Upper lobe of right lung (tissue), 1 donor: ENCODE results near the gene INPP4B. TPM values are rescaled to one million over a fixed set of nuclear protein-coding genes. Genes with fewer than 3 reads are reported as not detected.
A peak's percentile ranks its signal among the peaks of the same experiment; 100 is the strongest.

Experiments used
- ATAC-seq: fragments of 200-7000 bp; cut with Tn5 transposase; one replicate; pipeline ENCODE4 v1.9.1; 2020; ENCODE audit warnings: mild to moderate bottlenecking, moderate library complexity
- DNase-seq: peaks from one replicate; pipeline ENCODE4 v3.0.0-alpha.2; 2020
- H3K27ac ChIP-seq: fragments of 200-600 bp; one replicate; pipeline ENCODE4 v1.8.0; 2022
- H3K27me3 ChIP-seq: fragments of 200-600 bp; one replicate; pipeline ENCODE4 v1.8.0; 2022; ENCODE audit warnings: mild to moderate bottlenecking
- H3K36me3 ChIP-seq: fragments of 200-600 bp; one replicate; pipeline ENCODE4 v1.8.0; 2022
- H3K4me1 ChIP-seq: fragments of 200-600 bp; one replicate; pipeline ENCODE4 v1.8.0; 2022
- H3K4me3 ChIP-seq: fragments of 200-600 bp; one replicate; pipeline ENCODE4 v1.8.0; 2022; ENCODE audit warnings: mild to moderate bottlenecking
- H3K9me3 ChIP-seq: fragments of 200-600 bp; one replicate; pipeline ENCODE4 v1.8.0; 2022
- CTCF ChIP-seq: fragments of 200-600 bp; IDR thresholded peaks from one replicate; pipeline ENCODE4 v1.8.0; 2022; ENCODE audit warnings: antibody characterized with exemption
- intact Hi-C: fragments of 100-400 bp; cut with DNase I; formaldehyde crosslinking; loops from one replicate; pipeline ENCODE4 v1.11.0; 2022
- total RNA-seq: library from RNA; stranded (reverse); fragmentation: NEBNext Ultra II Directional; extraction: Animal tissue kit (Norgen Biotek cat#: 25700); gene quantifications from one replicate; pipeline ENCODE4 v1.2.1, GENCODE V29; 2021
- donor health status: DM: no; HTN: yes; CAD: no; lungs with severe emphysema.

The INPP4B gene
- total RNA-seq, 1 donor from 2014 or later = 20.7 TPM

- H3K4me1 ChIP-seq = no peaks in the 10 kb centered on the region
- intact Hi-C loops = no loop called here
- H3K27me3 ChIP-seq = no peaks in the 10 kb centered on the region
- no peak for TF ChIP-seq CTCF
- H3K9me3 ChIP-seq = no peaks in the 10 kb centered on the region
- no peaks in the 10 kb centered on the region for H3K36me3 ChIP-seq
- DNase-seq = no peak
- no peak for ATAC-seq
- no peak overlapping the region for H3K27ac ChIP-seq
- no peak overlapping the region for H3K4me3 ChIP-seq
Measured at GRCh38 chr4:142475663-142476062, 370.4 kb downstream of the INPP4B start.

- Histone ChIP-seq H3K9me3 (no peaks in the 10 kb centered on the region), H3K36me3 (no peaks in the 10 kb centered on the region), H3K27ac (no peak overlapping the region), H3K4me3 (no peak overlapping the region), H3K27me3 (no peaks in the 10 kb centered on the region), H3K4me1 (no peaks in the 10 kb centered on the region)
- DNase-seq = no peak
- no peak for ATAC-seq
- intact Hi-C loops = no loop called here
- no peak for TF ChIP-seq CTCF
Measured at GRCh38 chr4:142474398-142475087, 371.6 kb downstream of the INPP4B start.

- ATAC-seq = peak; percentile 13
- no peak for TF ChIP-seq CTCF
- no peaks in the 10 kb centered on the region for H3K4me1 ChIP-seq
- H3K4me3 ChIP-seq = no peak overlapping the region
- H3K27ac ChIP-seq = no peak overlapping the region
- no peaks in the 10 kb centered on the region for H3K36me3 ChIP-seq
- intact Hi-C loops = no loop called here
- no peaks in the 10 kb centered on the region for H3K27me3 ChIP-seq
- DNase-seq = no peak
- no peaks in the 10 kb centered on the region for H3K9me3 ChIP-seq
Measured at GRCh38 chr4:142473960-142474338, 372.2 kb downstream of the INPP4B start.

GRCh38 chr4:142473218-142473959, 372.7 kb downstream of the INPP4B start:
- no peaks in the 10 kb centered on the region for H3K36me3 ChIP-seq
- DNase-seq = peak; percentile 59
- no peaks in the 10 kb centered on the region for H3K9me3 ChIP-seq
- no peak overlapping the region for H3K27ac ChIP-seq
- no peaks in the 10 kb centered on the region for H3K4me1 ChIP-seq
- no peaks in the 10 kb centered on the region for H3K27me3 ChIP-seq
- no peak overlapping the region for H3K4me3 ChIP-seq
- ATAC-seq = no peak
- TF ChIP-seq CTCF = no peak
- intact Hi-C loops = no loop called here

GRCh38 chr4:142467088-142467487, 379.0 kb downstream of the INPP4B start:
- ATAC-seq (no peak), DNase-seq (no peak)
- Histone ChIP-seq H3K27ac (no peak overlapping the region), H3K36me3 (no peaks in the 10 kb centered on the region), H3K4me3 (no peak overlapping the region), H3K4me1 (no peaks in the 10 kb centered on the region), H3K9me3 (no peaks in the 10 kb centered on the region), H3K27me3 (no peaks in the 10 kb centered on the region)
- intact Hi-C loops = no loop called here
- no peak for TF ChIP-seq CTCF
